GM18951 (cell line): ENCODE data around the gene NPY4R2.
"Not testable (repeated sequence)": the region's sequence is repeated elsewhere in the genome, so short reads cannot be mapped to it uniquely, and the experiment has no call there.

Source experiments
- in situ Hi-C: fragments of 300-500 bp; cut with MboI; formaldehyde crosslinking; loops from one replicate; pipeline ENCODE4 v1.12.0; 2022; ENCODE audit warnings: low sequenced_read_pairs, mixed read lengths, inconsistent platforms; ENCODE audit not compliant: unreplicated experiment

The NPY4R2 gene

GRCh38 chr10:47927147-47927916 is 8.9 kb downstream of the NPY4R2 start:
- in situ Hi-C loops: not testable (repeated sequence)

- in situ Hi-C loops: not testable (repeated sequence)
Measured at GRCh38 chr10:47928225-47928624, 9.8 kb downstream of the NPY4R2 start.

DNA sequence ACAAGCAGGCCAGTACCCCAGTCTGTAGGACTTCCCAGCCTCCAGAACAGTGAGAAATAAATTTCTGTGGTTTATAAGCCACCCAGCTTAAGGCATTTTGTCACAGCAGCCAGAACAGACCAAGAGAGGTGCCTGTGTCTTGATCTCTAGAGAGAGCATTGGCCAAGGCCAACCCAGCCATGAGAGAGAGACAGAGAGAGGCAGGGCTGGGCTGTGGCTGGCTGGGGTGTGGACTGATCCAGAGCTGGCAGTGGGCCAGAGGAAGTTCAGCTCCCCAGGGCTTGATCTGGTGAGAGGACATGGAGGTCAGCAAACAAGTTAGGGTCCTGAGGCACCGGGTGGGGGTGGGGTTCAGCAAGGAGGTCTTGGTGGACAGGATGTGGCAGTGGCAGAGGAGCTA is 14.4 kb downstream of the NPY4R2 start:
- in situ Hi-C loops: not testable (repeated sequence)

DNA sequence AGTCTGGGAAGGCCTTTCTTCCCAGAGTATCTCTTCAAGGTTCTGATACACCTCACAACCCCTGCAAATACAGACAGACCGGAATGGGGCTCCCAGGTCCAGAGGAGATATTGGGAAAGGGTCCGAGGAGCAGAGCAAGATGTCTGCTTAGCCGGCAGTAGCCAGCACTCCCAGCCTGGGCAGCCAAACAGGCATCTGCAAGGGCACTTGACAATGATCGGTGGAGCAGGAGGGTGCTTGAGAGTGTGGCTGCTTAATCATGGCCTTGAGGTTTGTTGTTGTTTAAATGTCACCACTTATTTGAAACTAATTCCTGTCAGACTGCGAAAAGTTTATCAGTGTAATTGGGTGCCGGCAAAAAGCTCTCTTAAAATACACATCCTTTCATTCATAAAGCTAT is 15.0 kb downstream of the NPY4R2 start:
- in situ Hi-C loops: not testable (repeated sequence)

DNA sequence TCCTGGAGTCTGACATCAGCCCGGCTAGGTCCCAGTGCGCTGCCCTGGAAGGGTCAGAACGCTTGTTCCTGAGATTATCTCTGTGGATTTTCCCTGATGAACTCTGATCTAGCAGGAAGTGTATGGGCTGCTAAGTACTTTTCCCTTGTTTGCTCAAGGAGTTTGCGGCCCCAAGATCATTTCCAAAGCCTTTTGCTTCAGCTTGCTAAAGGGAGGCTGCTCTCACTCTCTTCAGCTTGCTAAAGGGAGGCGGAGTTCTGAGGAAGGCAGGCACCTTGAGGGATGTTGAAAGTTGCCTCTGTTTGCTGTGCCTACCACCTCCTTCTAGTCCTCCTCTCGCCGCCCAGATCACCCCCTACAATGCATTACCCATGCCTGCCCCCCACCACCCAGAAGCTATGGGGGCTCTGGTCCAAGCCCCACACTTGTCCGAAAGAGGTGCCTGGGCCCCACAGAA is 18.3 kb downstream of the NPY4R2 start:
- in situ Hi-C loops: not testable (repeated sequence)

DNA sequence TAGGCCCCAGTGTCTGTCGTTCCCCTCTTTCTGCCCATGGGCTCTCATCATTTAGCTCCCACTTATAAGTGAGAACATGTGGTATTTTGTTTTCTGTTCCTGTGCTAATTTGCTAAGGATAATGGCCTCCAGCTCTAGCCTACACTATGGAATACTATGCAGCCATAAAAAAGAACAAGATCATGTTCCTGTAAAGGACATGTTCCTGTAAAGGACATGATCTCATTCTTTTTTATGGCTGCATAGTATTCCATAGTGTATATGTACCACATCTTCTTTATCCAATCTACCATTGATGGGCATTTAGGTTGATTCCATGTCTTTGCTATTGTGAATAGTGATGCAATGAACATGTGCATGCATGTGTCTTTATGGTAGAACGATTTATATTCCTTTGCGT is 19.2 kb downstream of the NPY4R2 start:
- in situ Hi-C loops: not testable (repeated sequence)

GRCh38 chr10:47940821-47941220 is 22.4 kb downstream of the NPY4R2 start:
- in situ Hi-C loops: loop anchor here (5.0 kb wide), 1 partner anchor 1499 kb away; no protein-coding TSS in a partner anchor

DNA sequence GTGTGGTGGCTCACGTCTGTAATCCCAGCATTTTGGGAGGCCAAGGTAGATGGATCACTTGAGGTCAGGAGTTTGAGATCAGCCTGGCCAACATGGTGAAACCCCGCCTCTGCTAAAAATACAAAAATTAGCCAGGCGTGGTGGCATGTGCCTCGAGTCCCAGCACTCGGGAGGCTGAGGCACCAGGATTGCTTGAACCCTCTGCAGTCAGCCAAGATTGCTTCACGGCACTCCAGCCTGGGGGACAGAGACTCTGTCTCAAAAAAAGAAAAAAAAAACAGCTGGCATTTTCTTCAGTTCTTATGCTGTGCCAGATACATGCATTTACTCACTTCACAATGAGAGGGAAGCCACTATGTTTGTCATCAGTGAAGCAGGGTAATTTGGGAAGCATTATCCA is 22.9 kb downstream of the NPY4R2 start:
- in situ Hi-C loops: loop anchor here (5.0 kb wide), 1 partner anchor 1499 kb away; no protein-coding TSS in a partner anchor

DNA sequence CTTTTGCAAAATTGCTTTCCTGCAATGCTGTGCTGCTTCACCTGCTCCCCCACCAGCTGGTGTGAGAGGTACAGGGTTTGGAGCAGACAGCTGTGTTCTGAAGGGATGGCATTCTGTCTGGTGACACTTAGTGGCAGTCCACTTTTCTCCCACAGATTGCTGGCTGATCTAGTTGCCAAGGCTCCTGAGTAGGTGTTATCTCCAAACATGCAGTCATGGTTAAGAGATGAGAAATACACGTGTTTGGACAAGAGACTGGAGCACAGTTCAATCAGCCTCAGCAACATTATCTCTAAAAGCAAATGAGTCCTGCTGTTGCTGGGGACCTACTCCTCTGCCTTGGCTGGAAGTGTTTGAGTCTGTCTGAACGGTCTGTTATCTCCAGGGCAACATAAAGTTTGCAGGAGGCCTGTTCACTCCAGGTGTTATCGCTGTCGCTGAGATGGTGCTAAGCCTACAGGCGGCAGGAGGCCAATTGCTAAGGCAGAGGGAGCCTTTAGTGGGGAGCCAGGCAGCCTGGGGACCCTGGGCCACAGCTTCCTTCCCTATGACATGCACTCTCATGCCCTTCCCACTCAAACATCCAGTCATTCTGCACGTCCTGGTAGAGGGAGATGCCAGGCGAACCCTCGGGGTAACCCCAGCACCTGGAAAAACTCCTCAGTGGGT is 24.0 kb downstream of the NPY4R2 start:
- in situ Hi-C loops: loop anchor here (5.0 kb wide), 1 partner anchor 1500 kb away; no protein-coding TSS in a partner anchor

- in situ Hi-C loops: loop anchor here (5.0 kb wide), 1 partner anchor 1501 kb away; no protein-coding TSS in a partner anchor
Measured at GRCh38 chr10:47943328-47943727, 24.9 kb downstream of the NPY4R2 start.

DNA sequence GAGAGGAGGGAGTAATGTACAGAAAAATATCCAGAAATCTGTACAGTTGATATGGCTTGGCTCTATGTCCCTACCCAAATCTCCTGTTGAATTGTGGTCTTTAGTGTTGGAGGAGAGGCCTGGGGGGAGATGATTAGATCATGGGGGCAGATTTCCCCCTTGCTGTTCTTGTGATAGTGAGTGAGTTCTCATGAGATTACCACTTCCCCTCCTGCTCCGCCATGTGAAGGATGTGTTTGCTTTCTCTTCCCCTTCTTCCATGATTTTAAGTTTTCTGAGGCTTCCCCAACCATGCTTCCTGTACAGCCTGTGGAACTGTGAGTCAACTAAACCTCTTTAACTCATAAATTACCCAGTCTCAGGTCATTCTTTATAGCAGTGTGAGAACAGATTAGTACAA is 29.0 kb downstream of the NPY4R2 start:
- in situ Hi-C loops: not testable (repeated sequence)

GRCh38 chr10:47957158-47957557 is 38.7 kb downstream of the NPY4R2 start:
- in situ Hi-C loops: not testable (repeated sequence)

- in situ Hi-C loops: not testable (repeated sequence)
Measured at GRCh38 chr10:47959677-47960076, 41.2 kb downstream of the NPY4R2 start.

DNA sequence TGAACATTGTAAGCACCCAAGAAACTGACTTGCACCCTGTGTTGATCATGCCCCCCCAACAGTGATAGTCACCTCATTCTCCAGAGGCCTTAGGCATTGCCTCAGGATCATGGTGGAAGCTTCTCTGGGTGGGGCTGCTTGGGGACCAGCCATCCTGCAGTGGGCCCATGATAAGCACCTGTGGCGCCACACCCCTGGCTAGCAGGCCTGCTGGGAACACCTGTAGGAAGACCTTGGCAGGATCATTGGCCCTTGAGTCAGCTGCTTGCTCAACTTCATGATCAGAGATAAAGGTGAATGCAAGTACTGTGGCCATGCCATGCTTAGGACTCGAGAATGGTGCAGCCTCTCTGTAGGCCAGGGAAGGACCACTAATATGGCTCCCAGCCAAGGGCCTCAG is 42.2 kb downstream of the NPY4R2 start:
- in situ Hi-C loops: not testable (repeated sequence)

DNA sequence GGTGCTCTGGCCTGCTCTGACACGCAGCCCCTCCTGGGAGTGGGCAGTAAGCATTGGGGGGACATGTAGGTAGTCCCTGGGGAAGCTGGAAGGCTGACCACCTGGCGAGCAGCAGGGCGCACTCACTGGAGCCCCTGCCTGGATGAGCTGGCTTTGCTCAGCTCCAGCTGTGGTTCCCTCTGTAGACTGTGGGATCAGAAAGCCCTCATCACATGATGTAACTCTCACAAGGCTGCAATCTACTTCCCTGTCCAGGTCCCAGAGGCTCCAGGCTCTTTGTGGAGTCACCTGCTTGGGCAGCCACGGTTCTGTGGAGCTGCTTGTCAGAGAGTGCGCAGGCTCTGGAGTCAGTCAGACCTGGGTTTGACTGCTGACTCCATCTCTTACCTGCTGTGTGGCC is 44.3 kb downstream of the NPY4R2 start:
- in situ Hi-C loops: not testable (repeated sequence)

- in situ Hi-C loops: not testable (repeated sequence)
Measured at GRCh38 chr10:47964280-47965063, 46.0 kb downstream of the NPY4R2 start.

GRCh38 chr10:47968988-47969387 is 50.5 kb downstream of the NPY4R2 start:
- in situ Hi-C loops: not testable (repeated sequence)

GRCh38 chr10:47970047-47970446 is 51.6 kb downstream of the NPY4R2 start:
- in situ Hi-C loops: not testable (repeated sequence)

DNA sequence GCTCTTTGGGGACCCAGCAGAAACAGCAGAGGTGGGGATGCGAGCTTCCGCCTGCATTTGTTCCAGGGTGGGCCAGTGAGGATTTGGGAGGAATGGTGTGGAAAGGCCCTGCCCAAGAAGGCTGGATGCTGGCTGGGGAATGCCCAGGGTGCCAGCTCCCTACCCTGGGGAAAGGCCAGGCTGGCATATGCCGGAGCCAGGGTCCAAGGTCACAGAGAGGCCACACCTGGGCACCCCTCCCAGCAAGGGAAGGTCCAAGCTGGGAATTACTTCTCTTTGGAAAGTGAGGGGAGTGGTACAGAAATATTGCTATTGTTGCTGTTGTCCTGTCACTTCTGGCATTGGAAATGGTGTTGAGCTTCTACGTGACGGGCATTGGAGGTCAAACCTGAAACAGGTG is 53.1 kb downstream of the NPY4R2 start:
- in situ Hi-C loops: not testable (repeated sequence)

GRCh38 chr10:47972077-47972476 is 53.6 kb downstream of the NPY4R2 start:
- in situ Hi-C loops: not testable (repeated sequence)
